HG03159 (cell line): ENCODE data around the gene TMPRSS11A.

Experiments used
- ATAC-seq: cut with Tn5 transposase; IDR thresholded peaks from one replicate; pipeline ENCODE4 v1.9.1; 2021; ENCODE audit warnings: mild to moderate bottlenecking, moderate library complexity; ENCODE audit not compliant: unreplicated experiment

TMPRSS11A gene

DNA sequence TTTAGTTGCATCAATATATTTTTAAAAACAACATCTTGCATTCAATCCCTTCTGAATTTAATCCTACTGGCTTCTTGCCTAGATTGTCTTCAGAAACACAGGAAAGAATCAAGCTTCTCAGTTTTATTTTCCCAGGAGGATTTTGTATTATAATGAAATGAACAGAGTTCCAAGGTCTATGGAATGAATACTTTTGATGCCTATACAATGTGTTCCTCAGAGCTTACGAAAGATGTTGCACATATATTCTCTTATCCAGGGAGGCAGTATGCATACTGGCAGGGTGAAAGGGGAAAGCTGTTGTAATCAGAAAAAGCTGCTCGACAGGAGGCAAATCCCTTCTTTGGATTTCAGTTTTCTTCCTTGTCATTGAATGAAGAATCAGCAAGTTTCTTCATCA, 88.3 kb downstream of the TMPRSS11A start:
- no peak for ATAC-seq

GRCh38 chr4:67873116-67873515, 90.2 kb downstream of the TMPRSS11A start:
- ATAC-seq, result no peak

GRCh38 chr4:67871867-67872266, 91.4 kb downstream of the TMPRSS11A start:
- peak; percentile 93 for ATAC-seq

DNA sequence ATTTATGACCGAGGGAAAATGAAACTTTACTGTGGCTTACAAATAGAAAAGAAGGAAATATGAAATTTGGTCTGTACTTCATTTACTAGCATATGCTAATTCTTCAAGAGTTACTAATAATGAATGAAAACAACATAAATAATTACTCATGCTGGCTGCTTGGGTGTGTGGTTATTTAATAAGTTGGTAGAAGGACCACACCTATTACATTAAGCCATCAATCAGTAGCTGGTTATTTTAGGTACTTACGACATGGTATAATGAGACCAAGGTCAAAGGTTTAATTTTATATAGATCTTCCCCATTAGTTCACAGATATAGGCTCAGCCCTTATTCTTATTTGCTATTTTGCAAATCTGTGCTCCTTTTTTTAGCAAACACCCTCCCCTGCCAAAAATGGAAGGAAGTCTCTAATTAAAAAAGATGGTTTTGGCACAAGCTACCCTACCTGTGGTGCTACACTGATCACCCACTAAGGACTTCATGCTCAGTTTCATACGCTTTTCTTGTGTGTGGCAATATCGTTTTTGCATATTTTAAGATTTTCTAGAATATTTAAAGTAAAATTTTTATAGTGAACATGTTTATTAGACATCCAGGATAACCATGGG, 93.6 kb downstream of the TMPRSS11A start:
- ATAC-seq, result no peak

GRCh38 chr4:67861513-67861912, 101.8 kb downstream of the TMPRSS11A start:
- ATAC-seq, result no peak
